ENCODE data around the gene USP43.
A peak's percentile ranks its signal among the peaks of the same experiment; 100 is the strongest.
"Not testable (repeated sequence)": the region's sequence is repeated elsewhere in the genome, so short reads cannot be mapped to it uniquely, and the experiment has no call there.

Gene USP43

GRCh38 chr17:9644910-9645751 is at the start of gene USP43:
Gene USP43 (plus strand): TSS chr17:9645517. CDS start chr17:9645633, 116 bp downstream.
- peak within 1 kb of the TSS; percentile 71 for H3K4me3 Mint-ChIP-seq
- H3K27me3 Mint-ChIP-seq (ENCODE audit: low read depth), result peaks cover 42% of the 10 kb centered on the region
- peaks cover 5% of the 10 kb centered on the region for H3K36me3 Mint-ChIP-seq (ENCODE audit: low read depth)
- H3K4me1 Mint-ChIP-seq (ENCODE audit: low read depth), result peaks cover 19% of the 10 kb centered on the region
- peak within 1 kb of the TSS; percentile 24 for H3K27ac Mint-ChIP-seq
- no peaks in the 10 kb centered on the region for H3K9me3 Mint-ChIP-seq

- not testable (repeated sequence) for H3K4me1 Mint-ChIP-seq (ENCODE audit: low read depth); H3K4me3 Mint-ChIP-seq; H3K9me3 Mint-ChIP-seq; H3K27me3 Mint-ChIP-seq (ENCODE audit: low read depth); H3K36me3 Mint-ChIP-seq (ENCODE audit: low read depth); H3K27ac Mint-ChIP-seq
Observed at GRCh38 chr17:9597638-9598037, 47.7 kb upstream of the USP43 start.

- no peak overlapping the region for H3K27ac Mint-ChIP-seq
- H3K4me3 Mint-ChIP-seq, result no peak overlapping the region
- H3K36me3 Mint-ChIP-seq (ENCODE audit: low read depth), result no peaks in the 10 kb centered on the region
- H3K27me3 Mint-ChIP-seq (ENCODE audit: low read depth), result no peaks in the 10 kb centered on the region
- H3K9me3 Mint-ChIP-seq, result no peaks in the 10 kb centered on the region
- no peaks in the 10 kb centered on the region for H3K4me1 Mint-ChIP-seq (ENCODE audit: low read depth)
Observed at GRCh38 chr17:9598661-9599060, 46.7 kb upstream of the USP43 start.

- H3K27me3 Mint-ChIP-seq (ENCODE audit: low read depth); H3K4me3 Mint-ChIP-seq; H3K9me3 Mint-ChIP-seq; H3K27ac Mint-ChIP-seq; H3K4me1 Mint-ChIP-seq (ENCODE audit: low read depth); H3K36me3 Mint-ChIP-seq (ENCODE audit: low read depth): not testable (repeated sequence)
Observed at GRCh38 chr17:9604583-9604982, 40.7 kb upstream of the USP43 start.

- Mint-ChIP-seq H3K9me3 (no peaks in the 10 kb centered on the region), H3K4me1 (ENCODE audit: low read depth) (no peaks in the 10 kb centered on the region), H3K36me3 (ENCODE audit: low read depth) (no peaks in the 10 kb centered on the region), H3K4me3 (no peak overlapping the region), H3K27me3 (ENCODE audit: low read depth) (no peaks in the 10 kb centered on the region), H3K27ac (no peak overlapping the region)
Observed at GRCh38 chr17:9606453-9606852, 38.9 kb upstream of the USP43 start.

GRCh38 chr17:9607058-9607457 is 38.3 kb upstream of the USP43 start:
- H3K36me3 Mint-ChIP-seq (ENCODE audit: low read depth); H3K4me3 Mint-ChIP-seq; H3K27ac Mint-ChIP-seq; H3K9me3 Mint-ChIP-seq; H3K4me1 Mint-ChIP-seq (ENCODE audit: low read depth); H3K27me3 Mint-ChIP-seq (ENCODE audit: low read depth): not testable (repeated sequence)

GRCh38 chr17:9611557-9611956 is 33.8 kb upstream of the USP43 start:
- Mint-ChIP-seq H3K9me3 (no peaks in the 10 kb centered on the region), H3K4me1 (ENCODE audit: low read depth) (no peaks in the 10 kb centered on the region), H3K4me3 (no peak overlapping the region)

GRCh38 chr17:9612006-9612405 is 33.3 kb upstream of the USP43 start:
- H3K27me3 Mint-ChIP-seq (ENCODE audit: low read depth), result no peaks in the 10 kb centered on the region
- H3K4me3 Mint-ChIP-seq, result no peak overlapping the region
- H3K4me1 Mint-ChIP-seq (ENCODE audit: low read depth), result no peaks in the 10 kb centered on the region
- no peaks in the 10 kb centered on the region for H3K9me3 Mint-ChIP-seq
- H3K27ac Mint-ChIP-seq, result no peak overlapping the region
- H3K36me3 Mint-ChIP-seq (ENCODE audit: low read depth), result no peaks in the 10 kb centered on the region

More at GRCh38 chr17:9611557-9611956, 33.8 kb upstream of the USP43 start:
- Mint-ChIP-seq H3K36me3 (ENCODE audit: low read depth) (no peaks in the 10 kb centered on the region), H3K27ac (no peak overlapping the region), H3K27me3 (ENCODE audit: low read depth) (no peaks in the 10 kb centered on the region)

- no peaks in the 10 kb centered on the region for H3K4me1 Mint-ChIP-seq (ENCODE audit: low read depth)
- H3K9me3 Mint-ChIP-seq, result no peaks in the 10 kb centered on the region
- no peaks in the 10 kb centered on the region for H3K36me3 Mint-ChIP-seq (ENCODE audit: low read depth)
- H3K27ac Mint-ChIP-seq, result no peak overlapping the region
- no peak overlapping the region for H3K4me3 Mint-ChIP-seq
- no peaks in the 10 kb centered on the region for H3K27me3 Mint-ChIP-seq (ENCODE audit: low read depth)
Observed at GRCh38 chr17:9615486-9615885, 29.8 kb upstream of the USP43 start.

GRCh38 chr17:9622961-9623360 is 22.4 kb upstream of the USP43 start:
- Mint-ChIP-seq H3K27me3 (ENCODE audit: low read depth) (no peaks in the 10 kb centered on the region), H3K36me3 (ENCODE audit: low read depth) (no peaks in the 10 kb centered on the region), H3K27ac (no peak overlapping the region), H3K9me3 (peaks cover 15% of the 10 kb centered on the region), H3K4me1 (ENCODE audit: low read depth) (no peaks in the 10 kb centered on the region), H3K4me3 (no peak overlapping the region)

- Mint-ChIP-seq H3K36me3 (ENCODE audit: low read depth) (no peaks in the 10 kb centered on the region), H3K4me3 (no peak overlapping the region), H3K27me3 (ENCODE audit: low read depth) (no peaks in the 10 kb centered on the region), H3K4me1 (ENCODE audit: low read depth) (no peaks in the 10 kb centered on the region), H3K27ac (no peak overlapping the region), H3K9me3 (peaks cover 6% of the 10 kb centered on the region)
Observed at GRCh38 chr17:9628509-9628908, 16.8 kb upstream of the USP43 start.

GRCh38 chr17:9632741-9633140 is 12.6 kb upstream of the USP43 start:
- no peaks in the 10 kb centered on the region for H3K4me1 Mint-ChIP-seq (ENCODE audit: low read depth)
- H3K27ac Mint-ChIP-seq, result no peak overlapping the region
- H3K36me3 Mint-ChIP-seq (ENCODE audit: low read depth), result no peaks in the 10 kb centered on the region
- no peaks in the 10 kb centered on the region for H3K9me3 Mint-ChIP-seq
- no peak overlapping the region for H3K4me3 Mint-ChIP-seq
- H3K27me3 Mint-ChIP-seq (ENCODE audit: low read depth), result no peaks in the 10 kb centered on the region

GRCh38 chr17:9635340-9635739 is 10.0 kb upstream of the USP43 start:
- Mint-ChIP-seq H3K4me1 (ENCODE audit: low read depth) (no peaks in the 10 kb centered on the region), H3K27me3 (ENCODE audit: low read depth) (no peaks in the 10 kb centered on the region), H3K4me3 (no peak overlapping the region), H3K27ac (no peak overlapping the region), H3K9me3 (no peaks in the 10 kb centered on the region), H3K36me3 (ENCODE audit: low read depth) (no peaks in the 10 kb centered on the region)

GRCh38 chr17:9636501-9636900 is 8.8 kb upstream of the USP43 start:
- Mint-ChIP-seq H3K27ac (no peak overlapping the region), H3K36me3 (ENCODE audit: low read depth) (no peaks in the 10 kb centered on the region), H3K4me1 (ENCODE audit: low read depth) (no peaks in the 10 kb centered on the region), H3K27me3 (ENCODE audit: low read depth) (no peaks in the 10 kb centered on the region), H3K9me3 (no peaks in the 10 kb centered on the region), H3K4me3 (no peak overlapping the region)

GRCh38 chr17:9640388-9640787 is 4.9 kb upstream of the USP43 start:
- not testable (repeated sequence) for H3K9me3 Mint-ChIP-seq; H3K4me1 Mint-ChIP-seq (ENCODE audit: low read depth); H3K36me3 Mint-ChIP-seq (ENCODE audit: low read depth); H3K27ac Mint-ChIP-seq; H3K4me3 Mint-ChIP-seq
- peaks cover 20% of the 10 kb centered on the region for H3K27me3 Mint-ChIP-seq (ENCODE audit: low read depth)

- Mint-ChIP-seq H3K27me3 (ENCODE audit: low read depth) (peaks cover 42% of the 10 kb centered on the region), H3K9me3 (no peaks in the 10 kb centered on the region), H3K4me1 (ENCODE audit: low read depth) (peaks cover 19% of the 10 kb centered on the region), H3K4me3 (no peak overlapping the region), H3K36me3 (ENCODE audit: low read depth) (peaks cover 5% of the 10 kb centered on the region), H3K27ac (no peak overlapping the region)
Observed at GRCh38 chr17:9643611-9644010, 1.7 kb upstream of the USP43 start.

Measured in T-helper 1 cell treated with Interleukin-12 subunit alpha and Interleukin-12 subunit beta and Interleukin-4 antibody, amounts not matched to agents 30 μg/mL and 1 μg/mL, for 36 hours (primary cell).